Measurements from ENCODE around the gene SAP30L. TPM values are rescaled to one million over a fixed set of nuclear protein-coding genes. Genes with fewer than 3 reads are reported as not detected.

The SAP30L gene
- total RNA-seq, 1 donor from 2014 or later = 39.2 TPM

DNA sequence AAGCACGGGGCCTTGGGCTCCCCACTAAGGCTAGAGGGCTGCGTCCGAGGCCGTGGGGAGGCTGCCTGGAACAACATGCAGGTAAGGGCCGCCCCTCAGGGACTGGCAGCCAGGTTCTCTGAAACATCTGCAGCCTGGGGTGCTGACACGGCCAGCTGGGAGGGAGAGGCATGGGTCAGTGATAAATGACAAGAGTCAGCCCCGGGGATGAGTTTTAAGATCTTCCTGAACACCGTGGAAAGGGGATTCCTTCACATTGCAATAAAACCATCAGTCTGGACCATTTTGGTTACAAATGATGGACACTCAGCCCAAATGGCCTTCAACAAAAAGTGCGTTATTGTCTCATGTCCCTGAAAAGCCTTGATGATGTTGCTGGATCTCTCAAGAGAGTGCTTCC lies 32.9 kb upstream of the SAP30L start:
- ATAC-seq = no peak
- no peak for DNase-seq
- intact Hi-C loops (cut with micrococcal nuclease) = no loop called here

DNA sequence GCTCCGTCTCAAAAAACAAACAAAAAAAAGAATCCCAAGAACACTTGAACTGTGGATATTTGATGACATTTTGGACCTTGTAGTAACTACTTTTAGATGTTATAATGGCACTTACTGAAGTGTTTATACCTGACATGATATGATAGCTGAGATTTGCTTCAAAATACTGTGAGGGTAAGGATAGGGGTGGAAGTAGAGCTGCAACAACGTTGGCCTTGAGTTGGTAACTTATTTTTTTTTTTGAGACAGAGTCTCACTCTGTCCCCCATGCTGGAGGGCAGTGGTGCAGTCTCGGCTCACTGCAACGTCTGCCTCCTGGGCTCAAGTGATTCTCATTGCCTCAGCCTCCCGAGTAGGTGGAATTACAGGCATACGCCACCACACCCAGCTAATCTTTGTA lies 30.7 kb upstream of the SAP30L start:
- ATAC-seq (no peak), DNase-seq (no peak)
- intact Hi-C loops (cut with micrococcal nuclease) = no loop called here

DNA sequence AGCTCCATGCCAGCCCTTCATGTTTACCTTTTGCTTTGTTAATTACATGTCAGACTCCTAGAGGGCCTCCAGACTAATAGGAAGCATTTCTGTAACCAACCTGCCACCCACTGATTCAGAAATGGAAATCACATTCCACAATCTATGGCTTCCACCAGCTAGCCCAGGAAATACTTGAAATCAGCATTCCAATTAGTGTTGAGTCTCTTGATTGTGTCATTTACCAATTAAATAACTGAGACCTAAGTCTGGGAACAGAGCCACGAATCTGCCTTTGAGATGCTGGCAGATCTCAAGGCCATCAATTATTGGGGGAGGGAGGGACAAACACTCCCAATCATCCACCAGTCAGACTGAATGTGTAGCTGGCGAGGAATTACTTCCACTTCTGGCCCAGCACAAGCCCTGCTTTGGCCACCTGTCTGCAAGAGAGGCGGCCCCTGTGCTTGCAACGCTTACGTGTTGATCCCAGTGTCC lies 27.4 kb upstream of the SAP30L start:
- no peak for ATAC-seq
- intact Hi-C loops (cut with micrococcal nuclease) = no loop called here
- DNase-seq = no peak

DNA sequence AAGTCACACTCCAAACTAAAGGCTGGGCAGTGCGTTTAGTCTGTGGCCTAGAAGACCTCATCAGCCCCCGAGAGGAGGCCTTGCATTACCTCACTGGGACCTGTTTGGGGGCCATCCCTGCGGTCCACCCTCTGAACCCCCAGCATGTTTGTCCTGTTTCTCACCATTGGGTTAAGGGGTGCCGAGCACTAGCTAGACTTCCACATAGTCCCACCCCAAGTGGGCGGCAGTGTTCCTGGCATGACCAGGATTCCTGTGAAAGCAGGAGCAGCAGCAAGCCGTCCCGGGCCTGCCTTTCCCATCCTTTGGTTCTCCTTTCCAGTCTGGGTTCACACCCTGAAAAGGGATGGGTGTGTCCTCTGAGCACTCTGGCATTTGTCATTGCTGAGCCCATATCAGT lies 26.6 kb upstream of the SAP30L start:
- DNase-seq (no peak), ATAC-seq (no peak)
- intact Hi-C loops (cut with micrococcal nuclease) = no loop called here

DNA sequence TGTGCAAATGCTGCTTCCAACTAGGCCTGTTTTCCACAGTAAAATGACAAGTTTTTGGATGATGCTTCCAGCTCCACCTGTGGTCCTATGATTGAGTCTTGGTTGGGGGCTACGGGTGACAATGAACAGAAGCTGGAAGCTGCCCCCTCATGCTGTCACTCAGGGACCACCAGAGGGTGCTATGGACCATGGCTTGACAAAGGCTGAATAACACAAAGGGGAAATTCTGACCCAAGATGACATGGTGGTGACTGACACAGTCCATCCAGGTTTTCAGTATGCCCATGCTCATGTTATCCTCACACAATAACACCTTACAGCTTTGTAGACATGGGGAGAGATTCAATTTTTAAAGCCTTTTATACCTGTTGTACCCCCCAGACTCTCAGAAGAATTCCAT lies 23.9 kb upstream of the SAP30L start:
- no peak for DNase-seq
- intact Hi-C loops (cut with micrococcal nuclease) = no loop called here
- ATAC-seq = no peak

DNA sequence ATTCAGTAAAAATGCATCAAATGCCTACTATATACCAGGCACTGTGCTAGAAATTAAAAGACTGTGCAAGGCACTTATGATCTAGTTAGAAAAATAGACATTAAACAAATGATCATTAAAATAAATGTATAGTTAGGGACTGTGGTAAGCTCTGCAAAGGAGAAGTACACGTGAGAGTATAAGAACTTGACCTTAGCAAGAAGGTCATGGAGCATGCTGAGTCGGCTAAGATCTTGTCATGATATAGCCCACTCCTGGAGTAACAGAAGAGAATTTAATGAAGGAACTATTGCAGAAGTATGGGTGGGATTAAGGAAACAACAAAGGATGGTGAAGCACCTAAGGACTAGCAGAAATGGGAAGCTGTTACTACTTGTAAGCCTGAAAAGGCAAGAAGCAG lies 23.5 kb upstream of the SAP30L start:
- intact Hi-C loops (cut with micrococcal nuclease) = no loop called here
- no peak for DNase-seq
- no peak for ATAC-seq

DNA sequence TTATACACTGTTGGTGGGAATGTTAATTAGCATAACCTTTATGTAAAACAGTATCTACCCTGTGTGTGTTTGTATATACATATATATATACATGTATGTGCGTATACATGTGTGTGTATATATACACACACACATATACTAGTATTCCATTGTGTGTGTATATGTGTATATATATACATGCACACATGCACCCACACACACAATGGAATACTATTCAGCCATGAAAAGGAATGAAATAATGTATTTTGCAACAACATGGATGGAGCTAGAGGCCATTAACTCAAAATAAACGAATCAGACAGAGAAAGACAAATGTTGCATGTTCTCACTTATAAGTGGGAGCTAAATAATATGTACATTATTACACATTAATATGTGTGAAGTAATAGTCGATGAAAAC lies 17.6 kb upstream of the SAP30L start:
- ATAC-seq (no peak), DNase-seq (no peak)

DNA sequence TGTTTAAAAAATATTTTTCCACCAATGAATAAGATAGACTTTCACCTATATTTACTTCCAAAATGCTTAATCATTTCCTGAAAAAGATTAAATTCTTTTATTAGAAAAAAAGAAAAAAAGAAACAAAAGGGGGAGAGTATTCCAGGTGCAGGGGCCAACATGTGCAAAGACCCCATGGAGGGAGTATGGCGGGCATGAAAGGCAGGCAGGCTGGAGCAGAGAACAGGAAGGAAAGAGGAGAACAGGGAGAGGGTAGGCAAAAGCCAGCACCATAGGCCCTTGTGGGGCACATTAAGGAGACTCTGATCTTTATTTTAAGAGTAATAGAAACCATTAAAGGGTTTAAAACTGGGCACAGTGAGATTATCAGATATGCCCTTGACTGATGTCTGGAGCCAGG lies 16.5 kb upstream of the SAP30L start:
- no peak for ATAC-seq

More for the DNA sequence above, 17.6 kb upstream of the SAP30L start:
- intact Hi-C loops (cut with micrococcal nuclease) = no loop called here

DNA sequence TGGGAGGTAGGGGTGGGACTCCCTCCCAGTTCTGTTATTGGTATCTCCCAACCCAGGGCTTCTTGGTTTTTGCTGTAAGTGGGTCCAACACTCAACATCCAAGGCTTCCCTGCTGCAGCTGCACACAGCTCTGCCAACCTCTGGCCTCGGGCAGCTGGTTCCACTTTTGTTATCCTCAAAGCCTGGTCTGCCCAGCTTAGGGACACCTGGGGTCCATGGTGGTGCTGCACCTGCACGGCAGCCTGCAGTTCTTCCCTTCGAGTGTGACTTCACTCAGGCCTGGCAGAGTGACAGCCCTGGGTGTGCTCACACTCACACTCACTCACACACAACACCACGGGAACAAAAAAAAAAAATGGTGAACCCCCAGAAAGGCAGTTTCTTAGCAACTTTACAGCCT lies 15.3 kb upstream of the SAP30L start:
- intact Hi-C loops (cut with micrococcal nuclease) = no loop called here
- ATAC-seq (no peak), DNase-seq (no peak)

More for the DNA sequence above, 16.5 kb upstream of the SAP30L start:
- DNase-seq = no peak
- intact Hi-C loops (cut with micrococcal nuclease) = no loop called here

DNA sequence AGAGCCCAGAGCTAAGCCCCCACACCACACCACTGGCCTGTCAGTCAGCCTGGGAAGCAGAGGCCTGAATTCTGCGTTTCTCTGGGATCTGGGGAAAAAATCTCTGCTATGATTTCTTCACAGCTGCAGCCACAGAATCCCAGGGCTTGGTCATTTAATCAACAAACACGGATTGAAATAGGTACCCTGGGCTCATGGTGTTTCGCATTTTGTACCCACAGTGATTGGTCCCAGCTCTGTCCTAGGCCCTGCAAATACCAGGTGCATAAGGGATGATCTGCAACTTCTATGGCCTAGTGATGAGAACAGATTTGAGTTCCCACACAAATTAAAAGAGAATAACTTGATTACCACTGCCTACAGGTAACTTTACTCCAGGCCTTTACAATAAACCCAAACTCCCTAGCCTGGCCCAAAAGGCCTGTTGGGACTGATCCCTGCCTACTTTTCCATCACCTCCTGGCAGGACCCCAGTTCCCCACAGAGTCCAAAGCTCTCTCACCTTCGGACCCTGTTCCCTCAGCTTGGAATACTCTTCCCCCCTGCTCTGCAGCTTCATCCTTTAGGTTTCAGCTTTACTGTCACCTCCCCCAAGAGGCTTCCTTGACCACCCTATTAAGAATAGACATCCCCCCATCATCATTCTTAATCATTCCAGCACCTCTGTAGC lies 14.7 kb upstream of the SAP30L start:
- DNase-seq (no peak), ATAC-seq (no peak)
- intact Hi-C loops (cut with micrococcal nuclease) = no loop called here

DNA sequence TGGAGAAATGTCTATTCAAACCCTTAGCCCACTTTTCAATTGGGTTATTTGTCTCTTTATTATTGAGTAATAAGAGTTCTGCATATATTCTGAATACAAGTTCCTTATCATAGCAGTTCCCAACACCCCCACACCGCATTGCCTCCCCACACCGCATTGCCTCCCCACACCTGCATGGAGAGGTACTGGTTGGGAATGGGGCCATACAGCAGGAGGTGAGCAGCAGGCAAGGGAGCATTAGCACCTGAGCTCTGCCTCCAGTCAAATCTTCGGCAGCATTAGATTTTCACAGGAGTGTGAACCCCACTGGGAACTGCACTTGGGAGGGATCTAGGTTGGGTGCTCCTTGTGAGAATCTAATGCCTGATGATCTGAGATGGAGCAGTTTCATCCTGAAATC lies 10.6 kb upstream of the SAP30L start:
- ATAC-seq (no peak), DNase-seq (no peak)
- intact Hi-C loops (cut with micrococcal nuclease) = no loop called here

DNA sequence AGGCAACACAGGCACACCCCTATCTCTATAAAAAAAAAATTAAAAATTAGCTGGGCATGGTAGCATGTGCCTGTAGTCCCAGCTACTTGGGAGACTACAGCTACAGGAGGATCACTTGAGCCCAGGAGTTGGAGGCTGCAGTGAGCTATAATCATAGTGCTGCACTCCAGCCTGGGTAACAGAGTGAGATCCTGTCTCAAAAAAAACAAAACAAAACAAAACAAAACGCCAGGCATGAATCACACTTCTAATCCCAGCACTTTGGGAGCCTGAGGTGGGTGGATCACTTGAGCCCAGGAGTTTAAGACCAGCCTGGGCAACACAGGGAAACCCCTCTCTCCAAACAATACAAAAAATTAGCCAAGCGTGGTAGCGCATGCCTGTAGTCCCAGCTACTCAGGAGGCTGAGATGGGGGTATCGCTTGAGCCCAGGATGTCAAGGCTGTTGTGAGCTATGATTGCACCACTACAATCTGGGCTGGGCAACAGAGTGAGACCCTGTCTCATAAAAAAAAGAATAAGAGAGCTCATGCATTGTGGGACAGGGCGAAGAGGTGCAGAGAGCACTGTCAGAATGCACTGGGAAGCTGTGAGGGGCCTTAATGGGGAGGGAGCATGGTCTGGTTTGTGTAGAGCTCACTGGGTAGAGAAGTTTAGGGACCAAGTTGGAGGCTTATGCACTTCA lies 8.4 kb upstream of the SAP30L start:
- intact Hi-C loops (cut with micrococcal nuclease) = no loop called here
- no peak for ATAC-seq
- DNase-seq = no peak

DNA sequence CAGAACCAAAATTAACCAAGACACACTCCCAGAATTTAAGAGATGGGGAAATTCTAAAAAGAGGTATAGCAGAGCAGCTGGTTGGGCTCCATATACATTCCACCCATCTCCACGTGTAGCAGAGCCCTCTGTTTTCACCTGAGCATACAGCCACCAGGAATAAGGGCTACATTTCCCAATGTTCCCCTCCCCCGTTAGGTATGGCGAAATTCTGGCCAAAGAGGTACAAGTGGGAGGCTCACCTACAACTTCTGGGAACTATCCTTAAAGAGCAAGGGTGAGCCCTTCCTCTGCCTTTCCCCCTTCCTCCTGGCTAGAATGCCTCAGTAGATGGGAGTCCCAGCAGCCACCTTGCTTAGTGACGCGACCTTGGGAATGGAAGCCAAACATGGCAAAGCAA lies 5.3 kb upstream of the SAP30L start:
- DNase-seq = no peak
- ATAC-seq = no peak

DNA sequence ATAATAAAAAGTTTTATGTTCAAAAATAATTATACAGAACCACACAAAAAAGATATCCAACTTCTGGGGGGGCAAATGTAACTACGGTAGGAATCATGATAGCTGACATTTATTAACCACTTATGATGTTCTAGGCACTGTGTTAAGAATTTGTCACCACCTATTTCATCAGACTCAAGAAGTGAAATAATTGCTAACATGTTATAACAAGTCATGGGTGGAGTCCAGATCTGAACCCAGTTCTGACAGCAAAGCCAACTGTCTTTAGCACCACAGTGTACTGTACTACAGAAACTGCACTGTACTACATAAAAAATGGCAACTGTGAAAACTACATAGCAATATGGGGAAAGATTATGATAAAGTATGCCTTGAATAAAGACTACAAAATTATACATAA lies 3.0 kb upstream of the SAP30L start:
- DNase-seq (no peak), ATAC-seq (no peak)
- intact Hi-C loops (cut with micrococcal nuclease) = no loop called here

More for the DNA sequence above, 5.3 kb upstream of the SAP30L start:
- intact Hi-C loops (cut with micrococcal nuclease) = no loop called here

DNA sequence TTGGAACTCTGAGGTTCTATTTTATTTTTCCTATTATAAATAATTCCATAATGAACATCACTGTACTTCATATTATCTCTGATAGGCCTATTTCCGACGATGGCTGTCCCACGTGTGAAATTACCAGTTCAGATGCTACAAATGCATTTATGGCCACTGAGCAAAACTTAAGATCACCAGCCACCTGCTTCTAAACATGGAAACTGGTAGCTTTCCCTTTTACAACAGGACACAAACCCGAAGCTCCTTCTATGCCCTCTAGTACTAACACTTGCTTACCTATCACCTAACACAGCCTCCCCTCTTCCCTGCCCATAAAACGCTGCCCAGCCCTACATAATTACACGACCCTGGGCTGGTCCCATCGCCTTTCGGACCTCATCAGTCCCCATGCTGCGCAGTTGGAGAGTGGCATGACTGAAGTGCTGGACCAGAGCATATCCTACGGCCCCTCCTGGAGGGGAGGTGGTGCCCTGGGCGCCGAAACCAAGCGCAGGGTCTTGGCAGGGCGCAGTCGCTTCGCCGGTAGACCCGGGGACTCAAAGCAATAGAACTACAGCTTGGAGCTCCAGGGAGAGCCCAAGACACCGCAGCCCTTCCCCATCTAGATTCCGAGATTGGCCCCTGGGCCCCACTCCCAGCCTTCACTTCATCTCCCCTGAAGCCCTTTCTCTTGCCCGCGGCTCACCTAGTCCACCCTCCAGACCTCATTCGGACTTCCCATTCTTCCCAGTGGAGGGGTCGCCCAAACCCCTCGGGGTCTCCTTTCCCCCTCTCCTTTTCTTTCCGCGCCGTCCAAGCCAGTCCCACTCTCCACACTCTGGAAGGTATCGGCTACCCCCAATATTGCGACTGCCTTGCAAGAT lies 1.0 kb upstream of the SAP30L start:
- intact Hi-C loops (cut with micrococcal nuclease) = no loop called here
- DNase-seq (peak; percentile 33), ATAC-seq (peak; percentile 5)

DNA sequence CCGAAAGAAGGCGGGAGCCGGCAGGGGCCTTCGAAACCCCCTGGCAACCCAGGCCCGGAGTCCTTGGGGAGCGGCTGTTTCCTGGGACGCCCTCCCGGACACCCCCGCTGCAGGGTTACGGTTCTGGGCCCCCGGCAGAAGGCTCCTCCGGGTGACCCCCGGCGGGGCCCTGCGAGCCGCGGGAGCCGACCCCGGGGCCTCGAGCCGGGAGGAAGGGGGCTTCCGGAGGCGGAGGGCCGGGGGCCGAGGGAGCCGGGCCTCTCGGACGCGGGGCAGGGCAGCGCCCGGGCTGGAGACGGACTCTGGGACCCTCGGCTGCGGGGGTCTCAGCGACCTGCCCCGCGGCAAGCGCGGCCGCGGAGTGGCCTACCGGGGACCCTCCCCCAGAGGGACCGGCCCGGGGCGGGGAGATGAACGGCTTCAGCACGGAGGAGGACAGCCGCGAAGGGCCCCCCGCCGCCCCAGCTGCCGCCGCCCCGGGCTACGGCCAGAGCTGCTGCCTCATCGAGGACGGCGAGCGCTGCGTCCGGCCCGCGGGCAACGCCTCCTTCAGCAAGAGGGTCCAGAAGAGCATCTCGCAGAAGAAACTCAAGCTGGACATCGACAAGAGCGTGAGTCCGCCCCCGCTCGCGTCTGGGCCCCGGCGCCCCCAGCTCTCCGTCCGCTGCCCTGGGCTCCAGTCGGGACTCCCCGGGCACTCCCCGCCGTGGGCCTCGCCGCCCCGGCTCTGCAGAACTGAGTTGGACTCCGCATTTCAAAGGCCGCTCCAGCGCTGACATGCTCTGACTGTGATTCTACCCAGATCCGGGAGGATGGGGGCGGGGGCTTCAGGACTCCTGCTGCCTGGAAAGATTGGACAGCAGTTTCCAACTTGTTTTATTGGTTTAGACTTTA lies 645 bp downstream of the SAP30L start:
- peak; percentile 30 for ATAC-seq
- intact Hi-C loops (cut with micrococcal nuclease) = no loop called here
- peak; percentile 67 for DNase-seq

DNA sequence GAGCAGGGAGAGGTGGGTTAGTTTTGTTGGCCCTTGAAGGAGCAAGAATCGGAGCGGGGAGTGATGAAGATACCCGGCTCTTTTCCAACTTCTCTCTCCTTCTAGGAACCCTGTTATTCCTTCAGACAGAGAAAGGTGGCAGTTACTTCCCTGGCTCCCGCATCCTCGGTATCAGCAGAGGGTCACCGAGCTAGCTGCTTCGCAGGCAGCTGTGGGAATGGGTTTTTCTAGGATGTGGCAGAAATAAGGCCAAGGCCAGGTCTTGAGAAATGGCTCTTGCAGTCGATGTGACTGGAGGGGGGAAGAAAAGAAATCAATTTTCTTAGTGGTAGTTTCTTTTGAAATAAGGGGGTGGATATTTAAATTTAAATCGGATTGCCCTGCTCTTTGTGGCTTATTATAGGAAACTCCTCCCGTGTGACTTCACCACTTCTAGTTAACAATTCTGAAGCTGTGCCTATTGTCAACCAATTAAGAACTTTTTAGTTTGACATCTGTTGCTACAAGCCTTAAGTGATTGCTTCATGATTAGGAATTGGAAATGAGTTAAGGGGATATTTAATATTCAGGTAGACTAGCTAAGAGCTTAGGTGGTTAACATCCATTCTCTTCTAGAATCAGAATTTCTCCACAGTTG lies 1.4 kb downstream of the SAP30L start:
- no peak for ATAC-seq
- intact Hi-C loops (cut with micrococcal nuclease) = no loop called here

DNA sequence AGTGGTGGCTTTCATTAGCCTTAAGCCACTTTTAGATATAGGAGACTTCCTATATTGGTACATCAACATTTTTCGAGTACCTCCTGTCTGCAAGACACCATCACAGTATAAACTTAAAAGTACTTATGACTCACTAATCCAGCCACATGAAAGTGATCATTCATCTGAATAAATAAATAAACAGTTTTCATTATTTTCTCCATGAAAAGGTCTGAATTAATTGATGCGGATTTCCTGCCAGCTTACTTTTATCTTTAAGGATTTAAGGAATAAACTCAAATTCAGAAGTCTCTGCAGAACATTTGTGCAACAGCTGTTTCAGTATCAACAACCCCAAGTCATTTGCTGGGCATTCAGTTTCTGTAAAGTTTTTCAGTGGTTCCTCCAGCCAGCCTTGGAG lies 4.0 kb downstream of the SAP30L start:
- intact Hi-C loops (cut with micrococcal nuclease) = no loop called here

More for the DNA sequence above, 1.4 kb downstream of the SAP30L start:
- DNase-seq = no peak

DNA sequence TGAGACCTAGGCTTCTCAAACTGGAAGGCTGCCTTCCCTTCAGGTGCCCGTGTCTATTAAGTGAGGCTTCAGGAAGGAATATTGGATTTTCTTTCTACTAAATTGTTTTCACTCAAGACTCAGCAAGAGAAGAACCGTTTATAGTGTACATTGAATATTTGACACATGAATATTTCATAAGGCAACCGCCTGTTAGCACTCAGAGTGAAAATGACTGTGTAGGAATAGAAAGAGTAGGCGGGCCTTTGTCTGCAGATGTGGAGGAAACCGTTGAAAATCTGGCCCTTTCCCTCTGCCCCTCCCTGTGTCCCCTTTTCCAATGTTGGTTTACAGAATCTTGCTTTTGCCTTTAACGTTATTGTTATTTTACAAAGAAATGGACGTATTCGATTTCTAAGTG lies 6.2 kb downstream of the SAP30L start:
- ATAC-seq (no peak), DNase-seq (no peak)
- intact Hi-C loops (cut with micrococcal nuclease) = no loop called here

More for the DNA sequence above, 4.0 kb downstream of the SAP30L start:
- no peak for DNase-seq
- ATAC-seq = no peak

All from left ventricle myocardium superior (tissue), 1 donor.